K562 (cell line): ENCODE data around the gene DYRK1A. TPM values are rescaled to one million over a fixed set of nuclear protein-coding genes. Genes with fewer than 3 reads are reported as not detected.

Source experiments
- ARID2 ChIP-seq: fragments of 450-650 bp; IDR thresholded peaks from 2 replicates; pipeline ENCODE4 v1.6.1; 2017; ENCODE audit warnings: antibody characterized with exemption, mild to moderate bottlenecking
- BHLHE40 ChIP-seq: IDR thresholded peaks from 2 replicates; pipeline ENCODE4 v1.6.1; 2011; ENCODE audit warnings: low read length, improper control_type of control experiment
- E2F8 ChIP-seq: fragments of 450-650 bp; IDR thresholded peaks from 2 replicates; pipeline ENCODE4 v1.7.1; 2018; ENCODE audit warnings: mild to moderate bottlenecking, low read depth; ENCODE audit not compliant: partially characterized antibody
- ETS1 ChIP-seq: conservative IDR thresholded peaks from 2 replicates; pipeline ENCODE4 v1.6.1; 2011; ENCODE audit warnings: low read depth, mild to moderate bottlenecking, low read length; ENCODE audit not compliant: control insufficient read depth
- ETV5 ChIP-seq: sonication (generic); formaldehyde crosslinking; IDR thresholded peaks from 2 replicates; pipeline ENCODE4 v1.4.0; 2020; ENCODE audit warnings: low read depth, mild to moderate bottlenecking, missing genetic modification reagents
- GATA2 ChIP-seq: sonication (generic); formaldehyde crosslinking; IDR thresholded peaks from 2 replicates; pipeline ENCODE4 v1.4.0; 2020; ENCODE audit warnings: mild to moderate bottlenecking, missing genetic modification reagents
- HMBOX1 ChIP-seq: sonication (generic); IDR thresholded peaks from 2 replicates; pipeline ENCODE4 v1.6.1; 2016
- HNRNPL ChIP-seq: fragments of 200-400 bp; formaldehyde crosslinking; IDR thresholded peaks from 2 replicates; pipeline ENCODE4 v1.6.1; 2017; ENCODE audit warnings: low read depth, mild to moderate bottlenecking, low read length
- MAFK ChIP-seq: IDR thresholded peaks from 2 replicates; pipeline ENCODE4 v1.6.1; 2011; ENCODE audit warnings: low read length, improper control_type of control experiment
- MLLT1 ChIP-seq, 2 experiments: fragments of 450-650 bp; IDR thresholded peaks; 2 replicates each; pipeline ENCODE4 v1.6.1; 2016
- SP2 ChIP-seq: IDR thresholded peaks from 2 replicates; pipeline ENCODE4 v1.6.1; 2011; ENCODE audit warnings: mild to moderate bottlenecking, low read depth, low read length, moderate library complexity; ENCODE audit not compliant: poor library complexity, severe bottlenecking; ENCODE audit errors: extremely low read depth
- SREBF2 ChIP-seq: sonication (generic); formaldehyde crosslinking; IDR thresholded peaks from 2 replicates; pipeline ENCODE4 v1.4.0; 2020; ENCODE audit warnings: mild to moderate bottlenecking, missing genetic modification reagents
- TCF15 ChIP-seq: fragments of 250-450 bp; sonication (Bioruptor Pico); IDR thresholded peaks from 2 replicates; pipeline ENCODE4 v1.8.0; 2022; ENCODE audit warnings: moderate library complexity, mild to moderate bottlenecking, inconsistent platforms
- TEAD1 ChIP-seq, 2 experiments: fragments of 450-650 bp in 1 of 2; sonication (generic) in 1 of 2; formaldehyde crosslinking; IDR thresholded peaks; 2 replicates each; pipeline versions ENCODE4 v1.4.0 to v1.8.0; 2020 to 2022; ENCODE audit warnings: mild to moderate bottlenecking in 2 of 2, missing genetic modification reagents in 1 of 2
- TGIF2 ChIP-seq: sonication (generic); formaldehyde crosslinking; IDR thresholded peaks from 2 replicates; pipeline ENCODE4 v1.8.1; 2022; ENCODE audit warnings: mild to moderate bottlenecking, missing genetic modification reagents, moderate library complexity
- THRB ChIP-seq: fragments of 450-650 bp; formaldehyde crosslinking; conservative IDR thresholded peaks from 2 replicates; pipeline ENCODE4 v1.4.0; 2022; ENCODE audit warnings: mild to moderate bottlenecking, missing genetic modification characterization
- ZNF134 ChIP-seq: fragments of 250-450 bp; sonication (Bioruptor Pico); conservative IDR thresholded peaks from 2 replicates; pipeline ENCODE4 v1.4.0; 2020
- ZNF143 ChIP-seq: sonication (generic); formaldehyde crosslinking; IDR thresholded peaks from 2 replicates; pipeline ENCODE4 v1.9.0; 2022; ENCODE audit warnings: mild to moderate bottlenecking, missing genetic modification reagents
- ZNF24 ChIP-seq: fragments of 450-650 bp; IDR thresholded peaks from 2 replicates; pipeline ENCODE4 v1.6.1; 2016
- ZNF354B ChIP-seq: fragments of 250-450 bp; sonication (Bioruptor Pico); IDR thresholded peaks from 2 replicates; pipeline ENCODE4 v1.4.0; 2020
- polyA plus RNA-seq, 8 experiments: library from polyadenylated mRNA; depleted of rRNA in 4 of 8; stranded (reverse) in 5 of 8; unstranded in 3 of 8; fragments of >200 nt; fragmentation: Nextera tagmentation in 2 of 8; fragmentation: Illumina TruSeq in 1 of 8; extraction: Ambion mirVana in 2 of 8; extraction: Trizol in 1 of 8; gene quantifications; 2 replicates each; pipeline versions ENCODE4 v1.2.1 to v1.2.3, GENCODE V29; 2011 to 2014; ENCODE audit warnings: inconsistent platforms in 1 of 8, missing spikeins in 1 of 8
- total RNA-seq, 7 experiments: library from RNA; depleted of rRNA in 6 of 7; stranded (reverse); fragments of >200 nt in 6 of 7; fragmentation: Illumina TruSeq in 2 of 7; extraction: Trizol in 2 of 7; gene quantifications; 2 replicates each; pipeline versions ENCODE4 v1.2.1 to v1.2.3, GENCODE V29; 2011 to 2021; ENCODE audit warnings: low replicate concordance in 1 of 7

DYRK1A gene
- total and polyA plus RNA-seq, 9 of the 15 experiments (the other 6 are each of a cell fraction or from before 2014, with no cell fraction given) = 3.7 to 64.8 (median 42.3) TPM

GRCh38 chr21:37366482-37367316, at the start of gene DYRK1A (continued):
- no peak for TF ChIP-seq E2F8
- no peak for TF ChIP-seq SREBF2 (CRISPR knock-in tag)
- TF ChIP-seq THRB (CRISPR knock-in tag) = no peak
- TF ChIP-seq TEAD1 (CRISPR knock-in tag; IDR thresholded peaks at IDR 0.05) = no peak
- no peak for TF ChIP-seq ZNF134 (CRISPR knock-in tag)
- no peak for TF ChIP-seq HMBOX1
- TF ChIP-seq ZNF143 (CRISPR knock-in tag) = no peak
- no peak for TF ChIP-seq TCF15 (CRISPR knock-in tag)
- peak; percentile 96 to 97 for TF ChIP-seq MLLT1 (IDR thresholded peaks at IDR 0.05)
- TF ChIP-seq ZNF24 = no peak
- TF ChIP-seq ETV5 (CRISPR knock-in tag) = no peak
- TF ChIP-seq MAFK = no peak
- peak; percentile 74; the same call in 1 of the 2 replicates for TF ChIP-seq TGIF2
- TF ChIP-seq GATA2 (CRISPR knock-in tag) = no peak
- TF ChIP-seq ETS1 = no peak
- no peak for TF ChIP-seq ARID2
- no peak for TF ChIP-seq ZNF354B
- TF ChIP-seq BHLHE40 = peak; percentile 99
- no peak for TF ChIP-seq HNRNPL
- TF ChIP-seq SP2 = peak; percentile 46
